Osteoblast (primary cell): ENCODE results near the gene MACROD2. TPM values are rescaled to one million over a fixed set of nuclear protein-coding genes. Genes with fewer than 3 reads are reported as not detected.

Experiments used
- DNase-seq: peaks from one replicate; pipeline ENCODE4 v3.0.0; 2011; ENCODE audit warnings: low spot score, mixed read lengths; ENCODE audit not compliant: insufficient read length; ENCODE audit errors: missing footprints
- H2AFZ ChIP-seq: 2 replicates; pipeline ENCODE4 v1.6.0; 2011; ENCODE audit warnings: mild to moderate bottlenecking, low read length
- H3K27ac ChIP-seq: 2 replicates; pipeline ENCODE4 v1.5.1; 2011; ENCODE audit warnings: mild to moderate bottlenecking, low read depth, low read length, moderate library complexity
- H3K27me3 ChIP-seq: 2 replicates; pipeline ENCODE4 v1.6.0; 2012; ENCODE audit warnings: mild to moderate bottlenecking, control low read depth, inconsistent platforms, low read length, moderate library complexity; ENCODE audit not compliant: insufficient read depth
- H3K36me3 ChIP-seq: 2 replicates; pipeline ENCODE4 v1.5.1; 2011; ENCODE audit warnings: mild to moderate bottlenecking, low read length, control low read depth, moderate library complexity; ENCODE audit not compliant: insufficient read depth
- H3K4me1 ChIP-seq: 2 replicates; pipeline ENCODE4 v1.5.1; 2011; ENCODE audit warnings: mild to moderate bottlenecking, low read length, control low read depth, moderate library complexity; ENCODE audit not compliant: insufficient read depth
- H3K4me2 ChIP-seq: 2 replicates; pipeline ENCODE4 v1.6.0; 2011; ENCODE audit warnings: mild to moderate bottlenecking, low read length; ENCODE audit not compliant: insufficient read depth
- H3K4me3 ChIP-seq: fragments of 200-600 bp; sonication (generic); 3 replicates; pipeline ENCODE4 v1.5.1; 2012; ENCODE audit warnings: mild to moderate bottlenecking, low read length, inconsistent platforms; ENCODE audit not compliant: insufficient read depth
- H3K79me2 ChIP-seq: 2 replicates; pipeline ENCODE4 v1.6.0; 2012; ENCODE audit warnings: mild to moderate bottlenecking, low read length, control low read depth, inconsistent platforms; ENCODE audit not compliant: insufficient read depth
- H3K9me3 ChIP-seq: 2 replicates; pipeline ENCODE4 v1.5.1; 2011; ENCODE audit warnings: low read depth, low read length, control low read depth
- H4K20me1 ChIP-seq: 2 replicates; pipeline ENCODE4 v1.6.0; 2012; ENCODE audit warnings: mild to moderate bottlenecking, low read length, control low read depth; ENCODE audit not compliant: insufficient read depth
- CTCF ChIP-seq: IDR thresholded peaks from 2 replicates; pipeline ENCODE4 v1.5.1; 2011; ENCODE audit warnings: mild to moderate bottlenecking, low read depth, low read length, moderate library complexity; ENCODE audit errors: extremely low read depth
- total RNA-seq: library from RNA; depleted of rRNA; stranded (reverse); fragments of >200 nt; gene quantifications from 2 replicates; pipeline ENCODE4 v1.2.3, GENCODE V29; 2012

The MACROD2 gene
- total RNA-seq, 1 donor, result 4.0 TPM

GRCh38 chr20:14919501-14920081 lies 924.3 kb downstream of the MACROD2 start:
- Histone ChIP-seq H3K36me3 (no peaks in the 10 kb centered on the region), H3K4me3 (no peak overlapping the region), H4K20me1 (no peaks in the 10 kb centered on the region), H3K27ac (no peak overlapping the region), H3K4me1 (no peaks in the 10 kb centered on the region), H3K4me2 (no peak overlapping the region), H2AFZ (no peak overlapping the region), H3K79me2 (no peaks in the 10 kb centered on the region), H3K9me3 (no peaks in the 10 kb centered on the region), H3K27me3 (no peaks in the 10 kb centered on the region)
- no peak for DNase-seq
- no peak for TF ChIP-seq CTCF

DNA sequence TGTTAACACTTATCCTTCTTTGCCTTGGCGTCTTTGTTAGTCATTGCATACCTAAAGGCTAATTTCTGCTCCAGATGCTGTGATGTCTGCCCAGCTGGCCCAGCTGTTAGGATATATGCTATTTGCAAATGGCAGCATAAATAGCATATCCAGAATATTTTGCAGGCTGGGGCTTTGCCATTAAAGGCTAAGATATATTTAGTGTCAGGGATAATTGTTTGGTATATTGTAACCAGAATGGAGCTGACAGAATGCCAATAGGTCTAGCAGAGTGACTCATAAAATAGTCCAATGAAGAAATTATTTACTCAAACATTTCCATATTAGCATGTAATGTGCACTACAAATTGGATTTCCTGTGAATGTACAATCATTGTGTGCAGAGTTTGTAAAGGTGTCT lies 926.2 kb downstream of the MACROD2 start:
- TF ChIP-seq CTCF, result no peak
- H2AFZ ChIP-seq, result no peak overlapping the region
- H3K4me3 ChIP-seq, result no peak overlapping the region
- no peaks in the 10 kb centered on the region for H3K4me1 ChIP-seq
- H3K79me2 ChIP-seq, result no peaks in the 10 kb centered on the region
- H3K27ac ChIP-seq, result no peak overlapping the region
- no peaks in the 10 kb centered on the region for H3K9me3 ChIP-seq
- no peak for DNase-seq
- H3K36me3 ChIP-seq, result no peaks in the 10 kb centered on the region
- no peak overlapping the region for H3K4me2 ChIP-seq
- H3K27me3 ChIP-seq, result no peaks in the 10 kb centered on the region
- H4K20me1 ChIP-seq, result no peaks in the 10 kb centered on the region

DNA sequence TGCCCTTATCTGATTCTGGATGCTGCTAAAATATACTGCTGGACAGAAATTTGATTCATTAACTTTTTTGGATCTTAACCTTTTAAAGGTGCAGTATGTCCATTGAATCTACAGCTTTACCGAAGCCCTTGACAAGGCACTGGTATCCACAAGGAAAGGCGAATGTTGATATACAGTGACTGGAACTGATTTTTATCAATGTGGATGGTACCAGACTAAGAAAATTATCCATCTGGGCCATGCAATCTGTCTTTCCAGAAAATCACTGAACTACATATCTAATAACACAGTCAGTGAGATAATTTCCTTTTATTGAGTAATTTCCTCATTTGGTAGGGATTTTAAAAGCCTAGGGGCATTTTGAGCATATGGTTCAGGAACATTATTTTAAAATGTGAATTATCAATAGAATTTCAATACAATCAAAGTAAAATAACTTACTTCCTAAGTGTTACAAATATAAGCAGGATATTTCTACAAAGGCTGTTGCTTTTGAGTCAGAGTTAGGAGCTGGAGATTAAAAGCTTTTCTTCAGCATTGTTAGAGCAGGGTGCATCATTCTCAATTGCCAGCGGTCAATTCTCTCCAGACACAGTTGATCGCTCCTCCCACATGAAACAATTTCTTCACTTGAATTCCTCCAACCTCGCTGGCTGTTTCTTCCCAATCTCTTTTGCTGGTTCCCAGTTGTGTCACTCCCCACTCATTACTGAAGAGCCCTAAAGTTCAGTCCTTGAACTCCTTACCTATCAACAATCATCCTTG lies 927.4 kb downstream of the MACROD2 start:
- no peak for TF ChIP-seq CTCF
- Histone ChIP-seq H3K4me2 (no peak overlapping the region), H3K4me1 (no peaks in the 10 kb centered on the region), H3K4me3 (no peak overlapping the region), H4K20me1 (no peaks in the 10 kb centered on the region), H3K36me3 (no peaks in the 10 kb centered on the region), H3K9me3 (no peaks in the 10 kb centered on the region), H3K27ac (no peak overlapping the region), H3K79me2 (no peaks in the 10 kb centered on the region), H3K27me3 (no peaks in the 10 kb centered on the region), H2AFZ (no peak overlapping the region)
- DNase-seq, result no peak

- no peak for DNase-seq
- no peak for TF ChIP-seq CTCF
Observed at GRCh38 chr20:14924433-14924832, 929.1 kb downstream of the MACROD2 start.

More at GRCh38 chr20:14924433-14924832, 929.1 kb downstream of the MACROD2 start:
- Histone ChIP-seq H4K20me1 (no peaks in the 10 kb centered on the region), H3K9me3 (no peaks in the 10 kb centered on the region), H3K4me2 (no peak overlapping the region), H3K4me1 (no peaks in the 10 kb centered on the region), H3K36me3 (no peaks in the 10 kb centered on the region), H3K27ac (no peak overlapping the region), H3K4me3 (no peak overlapping the region), H3K79me2 (no peaks in the 10 kb centered on the region), H2AFZ (no peak overlapping the region), H3K27me3 (no peaks in the 10 kb centered on the region)
